Activated T-cell treated with anti-CD3 and anti-CD28 coated beads for 48 hours (primary cell): ENCODE results near the gene CDC14B.
"Not testable (repeated sequence)": the region's sequence is repeated elsewhere in the genome, so short reads cannot be mapped to it uniquely, and the experiment has no call there.

Source experiments
- DNase-seq: peaks from one replicate; pipeline ENCODE4 v3.0.0-alpha.2; 2020; ENCODE audit warnings: low read depth

The CDC14B gene

DNA sequence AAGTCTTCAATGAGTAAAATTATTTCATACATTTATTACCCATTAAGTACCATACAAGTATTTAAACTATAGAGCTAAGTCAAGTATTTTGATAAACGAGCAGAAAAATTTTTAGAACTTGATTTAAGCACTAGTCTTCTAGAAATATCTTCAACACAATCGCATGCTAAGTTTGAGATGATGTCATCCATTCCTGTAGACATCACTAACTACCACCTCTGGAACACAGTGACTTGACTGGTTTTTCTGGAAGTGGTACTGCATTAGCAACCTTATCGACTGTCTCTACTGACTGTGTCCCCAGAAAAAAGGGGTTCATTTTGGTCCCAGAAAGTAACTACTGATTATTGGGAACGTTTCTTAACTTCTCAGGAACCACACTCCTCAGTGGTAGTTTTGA is 69.0 kb downstream of the CDC14B start:
- no peak for DNase-seq

DNA sequence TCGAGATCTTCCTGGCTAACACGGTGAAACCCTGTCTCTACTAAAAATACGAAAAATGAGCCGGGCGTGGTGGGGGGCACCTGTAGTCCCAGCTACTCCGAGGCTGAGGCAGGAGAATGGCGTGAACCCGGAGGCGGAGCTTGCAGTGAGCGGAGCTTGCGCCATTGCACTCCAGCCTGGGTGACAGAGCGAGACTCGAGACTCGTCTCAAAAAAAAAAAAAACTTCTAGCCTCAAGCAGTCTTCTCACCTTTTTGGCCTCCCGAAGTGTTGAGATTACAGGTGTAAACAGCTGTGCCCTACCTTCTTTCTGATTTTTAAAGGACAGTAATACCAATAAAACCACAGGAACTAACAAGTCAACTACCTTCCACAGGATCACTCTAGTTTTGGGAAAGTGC is 76.5 kb downstream of the CDC14B start:
- not testable (repeated sequence) for DNase-seq

DNA sequence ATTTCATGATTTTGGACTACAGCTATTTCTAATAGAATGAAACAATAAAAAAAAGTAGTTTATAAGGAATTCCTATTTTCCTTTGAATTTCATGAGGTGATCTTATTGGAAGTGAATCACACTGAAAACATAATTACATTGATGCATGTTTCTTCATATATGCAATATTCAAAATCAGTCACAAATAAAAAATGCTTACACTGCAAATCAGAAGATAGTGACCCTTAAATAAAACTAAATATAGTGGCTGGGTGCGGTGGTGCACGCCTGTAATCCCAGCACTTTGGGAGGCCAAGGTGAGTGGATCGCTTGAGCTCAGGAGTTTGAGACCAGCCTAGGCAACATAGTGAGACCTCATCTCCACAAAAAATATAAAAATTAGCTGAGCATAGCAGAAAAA is 79.5 kb downstream of the CDC14B start:
- DNase-seq = no peak

DNA sequence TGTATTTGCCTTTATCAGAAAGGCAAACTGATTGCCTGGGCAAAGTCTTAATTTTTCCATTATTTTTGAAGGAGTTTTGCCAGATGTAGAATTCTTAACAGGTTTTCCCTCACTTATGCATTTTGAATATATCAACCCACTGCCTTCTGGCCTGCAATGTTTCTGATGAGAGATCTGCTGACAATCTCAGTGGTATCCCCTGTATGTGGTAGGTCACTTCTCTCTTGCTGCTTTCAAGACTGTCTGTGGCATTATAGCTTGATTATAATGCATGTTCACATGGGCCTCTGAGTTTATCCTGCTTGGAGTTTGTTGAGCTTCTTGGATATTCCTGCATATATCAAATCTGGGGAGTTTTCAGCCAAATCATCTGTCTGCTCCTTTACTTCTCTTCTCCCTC is 87.5 kb downstream of the CDC14B start:
- no peak for DNase-seq

GRCh38 chr9:96524764-96525163 is 94.9 kb downstream of the CDC14B start:
- no peak for DNase-seq

DNA sequence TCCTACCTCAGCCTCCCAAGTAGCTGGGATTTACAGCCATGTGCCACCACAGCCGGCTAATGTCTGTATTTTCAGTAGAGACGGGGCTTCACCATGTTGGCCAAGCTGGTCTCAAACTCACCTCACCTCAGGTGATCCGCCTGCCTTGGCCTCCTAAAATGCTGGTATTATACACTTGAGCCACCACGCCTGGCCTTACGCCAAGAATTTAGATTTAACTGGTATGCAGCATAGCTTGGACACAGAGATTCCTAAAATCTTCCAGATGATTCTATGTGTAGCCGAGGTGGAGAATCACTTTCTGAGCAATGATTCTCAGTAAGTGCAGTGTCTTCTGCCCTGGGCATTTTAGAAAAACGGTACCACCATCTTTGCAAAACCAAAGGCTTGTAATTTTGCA is 95.6 kb downstream of the CDC14B start:
- no peak for DNase-seq

- DNase-seq = no peak
Observed at GRCh38 chr9:96523374-96523773, 96.3 kb downstream of the CDC14B start.

DNA sequence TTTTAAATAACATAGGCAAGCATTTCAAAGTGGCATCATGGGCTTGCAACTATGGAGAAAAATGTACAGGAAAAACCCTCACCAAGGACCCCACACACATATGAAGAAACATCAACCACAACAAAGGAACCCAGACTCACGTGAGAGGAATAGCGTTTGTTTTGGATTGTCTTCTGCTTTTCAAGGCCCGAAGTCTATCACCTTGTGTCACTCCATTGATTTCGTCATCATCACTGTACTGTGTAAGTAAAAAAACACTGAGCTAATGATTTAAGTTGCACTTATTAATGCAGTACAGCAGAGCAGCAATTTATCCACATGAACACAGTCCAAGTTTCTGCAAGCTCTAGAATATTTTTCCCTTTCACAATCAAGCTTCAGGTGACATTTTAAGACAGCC is 97.3 kb downstream of the CDC14B start:
- DNase-seq = no peak

DNA sequence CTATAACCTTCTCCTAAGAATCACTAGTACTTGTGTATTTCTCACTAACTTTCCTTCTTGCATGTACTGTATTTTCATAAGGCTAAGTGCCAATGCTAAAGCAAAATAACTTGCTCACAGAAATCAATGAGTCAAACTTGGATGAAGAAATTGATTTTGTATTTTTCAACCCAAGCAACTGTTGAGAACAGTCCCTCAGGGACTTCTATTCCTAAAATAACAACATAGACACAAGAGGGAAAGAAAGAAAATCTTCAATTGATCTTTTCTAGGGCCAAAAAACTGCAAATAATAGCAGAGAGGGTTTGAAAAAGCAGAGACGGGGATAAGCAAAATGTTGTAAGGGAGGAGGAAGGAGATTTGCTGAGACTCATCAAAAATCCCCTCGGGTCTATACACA is 99.9 kb downstream of the CDC14B start:
- no peak for DNase-seq

DNA sequence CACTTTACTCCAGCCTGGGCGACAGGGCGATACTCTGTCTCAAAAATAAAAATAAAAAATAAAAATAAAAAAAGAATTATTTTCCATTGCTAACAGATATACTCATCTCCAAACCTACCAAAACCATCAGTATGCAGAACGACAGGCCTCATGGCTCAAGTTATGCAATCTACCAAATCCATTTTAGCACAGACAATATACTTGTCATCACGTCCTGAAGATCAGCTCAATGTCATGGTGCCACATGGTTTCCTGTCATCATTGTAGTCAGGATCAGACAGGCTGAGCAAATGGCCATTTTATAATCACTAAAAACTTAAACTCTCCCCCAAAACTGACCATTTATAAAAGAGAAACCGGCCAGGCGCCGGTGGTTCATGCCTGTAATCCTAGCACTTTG is 100.5 kb downstream of the CDC14B start:
- no peak for DNase-seq

- no peak for DNase-seq
Observed at GRCh38 chr9:96515621-96516470, 103.8 kb downstream of the CDC14B start.

DNA sequence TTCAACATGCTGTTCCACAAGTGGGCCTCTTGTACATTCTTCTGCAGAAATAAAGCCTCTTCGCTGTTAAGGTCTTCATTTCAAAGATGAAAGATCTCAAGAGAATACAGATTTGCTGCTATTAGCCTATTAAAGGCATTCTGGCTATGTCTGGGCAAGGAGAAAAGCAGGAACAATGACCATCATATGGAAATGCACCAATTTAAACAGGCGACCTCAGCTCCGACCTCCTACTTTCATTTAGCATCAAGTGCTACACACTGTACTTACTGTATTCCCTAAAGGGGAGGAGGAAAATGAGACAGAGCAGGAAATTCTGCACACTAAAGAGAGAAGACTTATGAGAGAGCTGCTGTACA is 104.9 kb downstream of the CDC14B start:
- DNase-seq = no peak

DNA sequence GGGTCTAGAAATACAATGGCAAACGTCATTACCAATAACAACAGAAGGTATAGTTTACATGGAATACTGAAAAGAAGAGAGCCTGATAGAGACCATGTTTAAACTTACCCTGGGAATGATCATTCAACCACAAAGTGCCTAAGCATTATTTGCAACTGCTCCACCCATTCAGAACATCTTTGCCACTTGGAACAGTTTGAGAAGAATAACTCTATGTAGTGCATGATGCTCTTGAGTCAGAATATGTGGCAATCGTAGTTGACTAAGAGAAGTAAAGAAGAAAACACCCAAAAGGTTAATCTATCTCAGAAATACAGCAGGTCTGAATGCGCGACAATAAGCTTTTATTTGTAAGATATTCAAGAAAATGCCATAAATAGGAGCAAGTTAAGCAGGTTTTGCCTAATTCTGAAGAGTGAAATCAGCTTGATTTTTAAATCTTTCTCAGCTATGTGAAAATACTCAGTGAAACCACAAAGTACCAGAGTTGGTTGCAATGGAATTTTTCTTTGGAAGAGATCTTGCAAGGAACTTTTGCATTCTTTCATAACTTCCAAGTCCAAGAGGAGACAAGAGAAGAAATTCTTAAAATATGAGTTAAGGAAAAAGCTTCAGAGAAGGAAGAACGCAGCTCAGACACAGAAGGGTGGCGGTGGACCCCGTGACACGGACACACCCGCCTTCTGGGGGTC is 105.4 kb downstream of the CDC14B start:
- DNase-seq = no peak

- DNase-seq = no peak
Observed at GRCh38 chr9:96513622-96514021, 106.0 kb downstream of the CDC14B start.

DNA sequence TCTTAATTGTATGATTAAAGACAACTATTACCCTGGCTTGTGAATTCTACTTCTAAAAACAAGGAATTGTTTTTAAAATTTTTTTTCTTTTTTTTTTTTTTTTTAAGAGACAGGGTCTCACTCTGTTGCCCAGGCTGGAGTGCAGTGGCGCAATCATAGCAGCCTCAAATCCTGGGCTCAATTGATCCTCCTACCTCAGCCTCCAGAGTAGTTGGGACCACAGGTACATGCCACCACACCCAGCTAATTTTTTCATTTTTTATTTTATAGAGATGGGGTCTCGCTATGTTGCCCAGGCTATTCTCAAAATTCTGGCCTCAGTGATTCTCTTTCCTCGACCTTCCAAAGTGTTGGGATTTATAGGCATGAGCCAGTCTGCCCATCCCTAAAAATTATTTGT is 107.4 kb downstream of the CDC14B start:
- no peak for DNase-seq

DNA sequence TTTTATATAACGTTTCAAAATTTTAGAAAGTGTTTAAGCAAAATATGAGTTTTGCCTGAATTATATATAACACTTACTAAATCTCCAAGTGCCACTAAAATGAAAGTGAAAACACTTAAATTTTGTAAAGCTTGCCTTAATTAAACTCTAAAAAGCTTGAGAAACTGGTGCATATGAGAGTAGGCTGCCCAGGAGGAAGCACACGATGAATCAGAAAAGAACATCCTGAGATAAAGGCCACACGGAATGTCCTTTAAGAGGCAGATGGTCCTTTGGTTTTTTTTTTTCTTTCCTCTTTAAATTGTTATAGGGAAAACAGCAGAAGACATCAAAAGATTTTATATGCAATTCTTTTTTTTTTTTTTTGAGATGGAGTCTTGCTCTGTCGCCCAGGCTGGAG is 109.4 kb downstream of the CDC14B start:
- DNase-seq = no peak

GRCh38 chr9:96509848-96510247 is 109.8 kb downstream of the CDC14B start:
- no peak for DNase-seq

DNA sequence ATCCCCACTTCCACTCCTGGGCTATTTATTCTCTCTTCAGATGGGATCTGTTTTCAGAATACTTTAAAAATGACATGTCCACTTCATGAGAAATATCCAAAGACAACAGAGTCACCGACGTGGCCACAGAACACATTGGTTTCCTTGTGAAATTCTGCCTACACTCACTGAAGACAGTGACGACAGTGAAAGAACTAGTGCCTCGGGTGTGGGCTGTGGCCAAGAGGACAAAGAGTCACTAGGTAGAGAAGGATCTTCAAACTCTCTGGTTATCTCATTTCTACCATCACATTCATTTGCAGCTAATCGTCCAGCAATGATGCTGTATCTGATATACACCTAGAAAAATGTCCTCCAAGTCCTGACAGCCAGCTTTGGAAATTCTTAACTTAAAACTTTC is 110.6 kb downstream of the CDC14B start:
- DNase-seq = no peak

DNA sequence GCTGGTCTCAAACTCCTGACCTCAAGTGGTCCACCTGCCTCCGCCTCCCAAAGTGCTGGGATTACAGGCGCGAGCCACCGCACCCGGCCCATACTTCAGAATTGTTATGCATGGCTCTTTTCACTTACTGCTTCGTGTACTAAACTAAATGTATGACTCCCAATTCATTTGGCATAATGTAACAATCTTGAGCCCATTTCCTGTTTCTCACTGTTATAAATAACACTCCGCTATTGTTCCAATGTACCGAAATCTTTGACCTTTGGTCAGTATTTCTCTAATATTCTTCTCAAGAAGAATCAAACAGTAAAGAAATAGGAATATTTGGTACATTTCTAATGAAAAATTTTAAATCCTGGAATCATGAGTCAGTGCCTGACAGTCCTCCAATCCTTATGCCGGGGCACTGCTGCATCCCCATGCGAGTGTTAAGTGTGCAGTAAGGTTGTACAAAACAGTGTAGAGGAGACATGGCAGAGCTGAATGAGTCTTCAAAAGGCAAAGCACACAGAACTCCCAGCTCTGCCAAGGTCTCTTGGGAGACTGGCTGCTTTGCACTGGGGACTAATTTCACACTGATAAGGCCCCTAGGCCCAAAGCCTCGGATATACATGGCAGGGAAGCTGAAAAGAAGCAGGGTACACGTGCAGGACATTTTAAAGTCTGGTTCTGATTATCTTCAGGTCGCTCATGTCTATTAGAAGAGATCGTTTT is 111.3 kb downstream of the CDC14B start:
- no peak for DNase-seq

DNA sequence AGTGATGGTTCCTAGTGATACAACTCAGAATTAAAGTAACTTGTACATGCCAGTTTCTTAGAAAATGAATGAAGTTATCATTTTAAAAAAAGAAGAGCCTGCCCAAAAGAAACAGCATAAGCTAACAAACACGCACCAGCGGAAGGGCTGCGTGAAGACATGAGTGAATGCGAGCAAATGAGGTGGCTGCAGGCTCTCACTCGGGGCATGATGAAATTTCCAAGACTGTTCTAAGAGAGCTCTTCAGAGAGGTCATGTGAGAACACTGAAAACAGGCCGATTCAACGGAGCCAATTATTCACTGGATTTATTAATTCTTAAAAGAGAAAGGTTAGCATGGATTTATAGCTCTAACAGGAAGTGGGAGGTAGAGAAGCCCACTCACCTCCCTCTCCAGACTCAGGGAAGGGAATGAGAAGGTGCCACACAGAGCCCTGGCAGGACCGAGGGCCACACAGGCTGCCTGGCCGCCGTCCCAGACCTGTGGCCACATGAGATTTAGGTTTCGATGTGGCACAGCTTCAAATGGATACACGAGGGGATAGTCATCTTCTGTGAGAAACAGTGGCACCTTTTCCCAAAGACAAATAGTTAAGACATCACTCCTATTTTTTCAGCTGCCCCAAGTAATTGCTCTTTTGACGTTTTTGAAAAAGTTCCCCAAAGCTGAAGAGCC is 114.2 kb downstream of the CDC14B start:
- no peak for DNase-seq

GRCh38 chr9:96503918-96504317 is 115.7 kb downstream of the CDC14B start:
- no peak for DNase-seq

- DNase-seq = not testable (repeated sequence)
Observed at GRCh38 chr9:96503374-96503748, 116.3 kb downstream of the CDC14B start.
